ENCODE data around the gene ARHGAP24. TPM values are rescaled to one million over a fixed set of nuclear protein-coding genes. Genes with fewer than 3 reads are reported as not detected.
"Not testable (repeated sequence)": the region's sequence is repeated elsewhere in the genome, so short reads cannot be mapped to it uniquely, and the experiment has no call there.

ARHGAP24 gene
- total RNA-seq, 1 donor from 2014 or later: 61.1 TPM

DNA sequence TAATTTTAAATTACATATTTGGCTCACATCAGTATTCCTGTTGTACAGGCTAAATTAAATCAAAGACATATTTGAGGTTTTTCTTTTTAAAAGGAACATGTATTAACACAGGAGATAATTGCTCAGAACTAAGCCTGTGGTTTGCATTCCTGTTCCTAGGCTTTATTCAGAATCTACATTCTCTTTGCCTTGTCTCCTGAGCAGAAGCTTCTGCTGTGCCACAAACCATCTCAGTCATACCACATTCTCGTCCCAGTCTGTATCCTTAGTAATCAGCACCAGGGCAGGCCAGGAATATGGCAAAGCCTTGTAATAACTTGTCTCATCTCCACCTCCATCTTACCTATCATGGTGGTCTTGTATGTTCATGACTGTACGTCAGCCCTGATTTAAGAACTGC, 162.8 kb downstream of the ARHGAP24 start:
- Histone ChIP-seq H3K9ac (ENCODE audit: low read depth in 1 of 3, low read length in 3 of 3) (no peak overlapping the region), H3K9me3 (ENCODE audit: control insufficient read depth in 3 of 3, low read length in 3 of 3) (no peaks in the 10 kb centered on the region), H3K36me3 (ENCODE audit: control insufficient read depth in 3 of 3, insufficient read depth in 3 of 3, low read length in 3 of 3) (no peaks in the 10 kb centered on the region), H3K4me3 (ENCODE audit: low read length in 3 of 3) (no peak overlapping the region), H3K4me1 (ENCODE audit: control insufficient read depth in 3 of 3, insufficient read depth in 3 of 3, low read length in 3 of 3) (no peaks in the 10 kb centered on the region), H3K27me3 (ENCODE audit: control insufficient read depth in 3 of 3, insufficient read depth in 3 of 3, low read length in 3 of 3) (no peaks in the 10 kb centered on the region), H3K27ac (ENCODE audit: low read depth, low read length) (no peak overlapping the region)

DNA sequence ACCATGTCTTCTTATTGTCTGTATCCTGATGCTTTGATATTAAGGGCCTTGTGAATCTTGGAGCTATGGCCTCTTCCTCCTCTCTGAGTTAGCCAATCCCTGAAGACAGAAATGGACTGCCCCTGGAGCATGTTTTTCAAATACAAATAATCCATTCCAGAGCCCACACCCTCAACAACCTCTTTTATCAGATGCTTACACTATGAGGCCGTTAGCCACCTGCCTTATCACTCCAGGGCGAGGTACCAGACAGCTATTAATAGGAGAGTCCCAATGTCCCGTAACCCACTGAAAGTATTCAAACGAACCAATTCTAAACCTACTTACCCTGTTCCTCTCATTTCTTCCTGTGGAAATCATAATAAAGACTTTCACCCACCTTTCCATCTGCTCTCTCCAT, 165.0 kb downstream of the ARHGAP24 start:
- Histone ChIP-seq H3K4me1 (ENCODE audit: control insufficient read depth in 3 of 3, insufficient read depth in 3 of 3, low read length in 3 of 3) (no peaks in the 10 kb centered on the region), H3K9ac (ENCODE audit: low read depth in 1 of 3, low read length in 3 of 3) (no peak overlapping the region), H3K27me3 (ENCODE audit: control insufficient read depth in 3 of 3, insufficient read depth in 3 of 3, low read length in 3 of 3) (no peaks in the 10 kb centered on the region), H3K36me3 (ENCODE audit: control insufficient read depth in 3 of 3, insufficient read depth in 3 of 3, low read length in 3 of 3) (no peaks in the 10 kb centered on the region), H3K4me3 (ENCODE audit: low read length in 3 of 3) (no peak overlapping the region), H3K27ac (ENCODE audit: low read depth, low read length) (no peak overlapping the region), H3K9me3 (ENCODE audit: control insufficient read depth in 3 of 3, low read length in 3 of 3) (no peaks in the 10 kb centered on the region)

DNA sequence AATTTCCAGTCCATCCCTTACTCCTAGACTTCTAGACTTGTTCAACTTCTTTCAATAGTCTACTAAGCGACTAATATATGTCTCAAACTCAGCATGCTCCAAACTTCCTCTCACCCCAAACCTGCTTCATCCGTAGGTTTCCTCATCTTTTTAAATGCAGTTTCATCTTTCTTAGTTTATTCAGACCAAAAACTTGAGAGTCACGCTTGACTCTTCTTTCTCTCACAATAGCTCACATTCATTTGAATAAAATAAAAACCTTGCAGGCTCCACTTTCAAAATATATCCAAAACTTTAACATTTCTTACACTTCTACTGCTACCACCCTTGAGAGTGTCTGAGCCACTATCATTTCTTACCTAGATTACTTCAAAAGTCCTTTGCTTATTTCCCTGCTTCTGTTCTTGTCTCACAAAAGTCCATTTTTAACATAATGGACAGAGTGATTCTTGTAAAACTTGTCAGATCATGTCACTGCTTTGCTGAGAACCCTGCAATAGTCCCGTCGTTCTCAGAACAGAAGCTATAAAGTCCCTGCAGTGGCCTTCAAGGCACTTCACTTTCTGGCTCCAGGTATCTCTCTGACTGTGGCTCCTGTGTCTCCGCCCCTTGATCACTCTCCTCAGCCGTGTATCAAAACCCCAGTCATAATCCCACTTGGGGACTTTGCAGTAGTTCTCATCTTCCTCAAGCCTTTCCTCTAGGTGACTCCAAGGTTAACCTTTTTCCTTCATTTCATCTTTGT, 167.6 kb downstream of the ARHGAP24 start:
- Histone ChIP-seq H3K27me3 (ENCODE audit: control insufficient read depth in 3 of 3, insufficient read depth in 3 of 3, low read length in 3 of 3) (no peaks in the 10 kb centered on the region), H3K36me3 (ENCODE audit: control insufficient read depth in 3 of 3, insufficient read depth in 3 of 3, low read length in 3 of 3) (no peaks in the 10 kb centered on the region), H3K9ac (ENCODE audit: low read depth in 1 of 3, low read length in 3 of 3) (no peak overlapping the region), H3K4me1 (ENCODE audit: control insufficient read depth in 3 of 3, insufficient read depth in 3 of 3, low read length in 3 of 3) (no peaks in the 10 kb centered on the region), H3K27ac (ENCODE audit: low read depth, low read length) (no peak overlapping the region), H3K9me3 (ENCODE audit: control insufficient read depth in 3 of 3, low read length in 3 of 3) (no peaks in the 10 kb centered on the region), H3K4me3 (ENCODE audit: low read length in 3 of 3) (no peak overlapping the region)

DNA sequence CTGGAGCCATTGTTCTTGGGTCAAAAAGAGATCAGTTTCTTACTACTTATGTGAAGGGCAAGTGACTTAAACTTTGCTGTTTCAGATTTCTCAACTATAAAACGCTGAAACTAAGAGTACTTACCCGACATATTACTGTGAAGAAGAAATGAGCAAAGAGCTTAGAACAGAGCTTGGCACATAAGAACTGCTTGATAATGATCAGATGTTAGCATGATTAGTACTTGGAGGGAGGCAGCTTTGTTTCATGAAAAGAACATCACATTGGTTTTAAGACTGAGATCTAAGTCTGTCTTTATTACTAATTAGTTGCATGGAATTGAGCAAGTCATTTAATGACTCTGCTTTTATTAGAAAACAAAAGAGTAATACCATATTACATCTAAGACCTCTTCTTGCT, 169.1 kb downstream of the ARHGAP24 start:
- no peaks in the 10 kb centered on the region for H3K4me1 ChIP-seq (ENCODE audit: control insufficient read depth in 3 of 3, insufficient read depth in 3 of 3, low read length in 3 of 3)
- no peaks in the 10 kb centered on the region for H3K36me3 ChIP-seq (ENCODE audit: control insufficient read depth in 3 of 3, insufficient read depth in 3 of 3, low read length in 3 of 3)
- H3K27ac ChIP-seq (ENCODE audit: low read depth, low read length): no peak overlapping the region
- H3K4me3 ChIP-seq (ENCODE audit: low read length in 3 of 3): no peak overlapping the region
- no peaks in the 10 kb centered on the region for H3K27me3 ChIP-seq (ENCODE audit: control insufficient read depth in 3 of 3, insufficient read depth in 3 of 3, low read length in 3 of 3)
- no peak overlapping the region for H3K9ac ChIP-seq (ENCODE audit: low read depth in 1 of 3, low read length in 3 of 3)
- no peaks in the 10 kb centered on the region for H3K9me3 ChIP-seq (ENCODE audit: control insufficient read depth in 3 of 3, low read length in 3 of 3)

DNA sequence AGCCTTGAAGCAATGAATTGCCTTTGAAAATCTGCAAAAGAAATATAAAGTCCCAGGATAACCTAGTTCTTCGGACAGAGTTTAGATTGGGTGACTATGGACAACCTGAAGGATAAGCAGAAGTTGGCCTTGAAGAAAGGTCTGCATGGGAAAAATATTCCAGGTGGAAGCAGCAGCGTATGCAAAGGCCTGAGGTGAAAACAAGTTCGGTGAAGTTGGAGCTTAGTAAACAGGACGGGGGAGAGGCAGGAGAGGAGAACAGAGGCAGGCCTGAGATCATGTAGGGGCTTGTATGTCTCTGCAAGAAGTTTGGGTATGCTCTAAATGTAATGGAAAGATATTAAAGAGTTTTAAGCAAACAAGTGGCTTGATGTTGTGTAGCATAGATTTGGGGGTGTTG, 176.0 kb downstream of the ARHGAP24 start:
- Histone ChIP-seq H3K27me3 (ENCODE audit: control insufficient read depth in 3 of 3, insufficient read depth in 3 of 3, low read length in 3 of 3) (no peaks in the 10 kb centered on the region), H3K9me3 (ENCODE audit: control insufficient read depth in 3 of 3, low read length in 3 of 3) (no peaks in the 10 kb centered on the region), H3K9ac (ENCODE audit: low read depth in 1 of 3, low read length in 3 of 3) (no peak overlapping the region), H3K36me3 (ENCODE audit: control insufficient read depth in 3 of 3, insufficient read depth in 3 of 3, low read length in 3 of 3) (no peaks in the 10 kb centered on the region), H3K27ac (ENCODE audit: low read depth, low read length) (no peak overlapping the region), H3K4me1 (ENCODE audit: control insufficient read depth in 3 of 3, insufficient read depth in 3 of 3, low read length in 3 of 3) (no peaks in the 10 kb centered on the region), H3K4me3 (ENCODE audit: low read length in 3 of 3) (no peak overlapping the region)

DNA sequence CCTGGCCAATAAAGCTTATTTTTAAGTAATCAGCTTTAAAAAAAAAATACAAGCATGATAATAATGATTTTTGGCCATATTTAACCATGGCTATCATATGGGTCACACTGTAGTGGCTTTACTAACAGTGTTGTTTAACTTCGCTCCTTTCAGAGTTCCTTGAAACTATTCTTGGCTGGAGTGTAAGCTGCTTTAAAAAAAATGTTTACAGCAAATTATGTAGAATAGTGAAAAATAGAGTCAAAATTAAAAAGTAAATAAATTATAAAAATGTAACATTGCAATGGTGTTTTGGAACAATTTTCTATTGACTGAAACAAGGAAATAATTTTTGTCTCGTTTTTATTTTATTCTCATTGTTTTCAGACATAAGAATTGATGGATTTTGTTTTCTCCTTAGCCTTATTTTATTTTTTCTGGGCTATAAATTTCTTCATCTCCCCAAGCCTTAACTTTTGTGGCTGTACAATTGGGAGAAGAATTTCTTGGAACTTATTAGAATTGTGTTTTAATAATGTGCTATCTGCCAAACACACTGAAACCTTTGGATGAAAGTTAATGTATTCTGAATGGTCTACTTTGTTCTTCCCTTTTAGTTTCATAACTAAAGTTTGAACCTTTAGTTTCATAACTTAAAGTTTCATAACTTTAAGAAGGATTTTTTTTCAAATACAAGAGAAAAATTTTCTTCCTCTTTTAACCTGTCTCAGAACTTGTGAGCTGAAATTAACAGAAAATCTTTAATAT, 182.0 kb downstream of the ARHGAP24 start:
- Histone ChIP-seq H3K9me3 (ENCODE audit: control insufficient read depth in 3 of 3, low read length in 3 of 3) (no peaks in the 10 kb centered on the region), H3K9ac (ENCODE audit: low read depth in 1 of 3, low read length in 3 of 3) (no peak overlapping the region), H3K27me3 (ENCODE audit: control insufficient read depth in 3 of 3, insufficient read depth in 3 of 3, low read length in 3 of 3) (no peaks in the 10 kb centered on the region), H3K4me1 (ENCODE audit: control insufficient read depth in 3 of 3, insufficient read depth in 3 of 3, low read length in 3 of 3) (no peaks in the 10 kb centered on the region), H3K27ac (ENCODE audit: low read depth, low read length) (no peak overlapping the region), H3K36me3 (ENCODE audit: control insufficient read depth in 3 of 3, insufficient read depth in 3 of 3, low read length in 3 of 3) (no peaks in the 10 kb centered on the region), H3K4me3 (ENCODE audit: low read length in 3 of 3) (no peak overlapping the region)

DNA sequence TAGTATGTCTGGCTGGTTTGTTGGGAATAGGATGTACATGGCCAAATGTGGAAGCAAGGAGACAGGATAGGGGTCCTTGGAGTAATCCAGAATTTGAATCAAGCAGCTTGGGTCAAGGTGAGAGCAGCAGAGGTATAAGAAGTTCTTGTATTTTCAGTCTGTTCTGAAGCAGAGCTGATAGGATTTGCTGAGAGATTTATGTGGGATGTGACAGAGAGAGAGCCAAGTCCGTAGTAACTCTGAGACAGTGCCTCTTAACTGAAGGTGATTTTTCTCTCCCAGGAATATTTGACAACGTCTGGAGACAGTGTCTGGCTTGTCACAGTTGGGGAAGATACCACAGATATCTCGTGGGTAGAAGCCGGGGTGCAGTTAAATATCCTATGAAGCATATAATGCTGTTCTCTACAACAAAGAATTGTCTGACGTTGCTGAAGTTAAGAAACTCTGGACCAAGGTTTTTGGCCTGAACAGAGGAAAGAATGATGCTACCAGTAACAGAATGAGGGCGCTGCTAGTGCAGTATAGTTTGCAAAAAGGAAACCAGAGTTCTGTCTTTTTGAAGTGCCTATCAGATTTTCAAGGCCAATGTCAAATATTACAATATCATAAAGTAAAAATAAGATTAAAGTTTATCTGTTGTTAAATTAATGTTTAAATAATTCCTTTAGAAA, 184.0 kb downstream of the ARHGAP24 start:
- H3K9me3 ChIP-seq (ENCODE audit: control insufficient read depth in 3 of 3, low read length in 3 of 3): no peaks in the 10 kb centered on the region
- no peaks in the 10 kb centered on the region for H3K4me1 ChIP-seq (ENCODE audit: control insufficient read depth in 3 of 3, insufficient read depth in 3 of 3, low read length in 3 of 3)
- H3K4me3 ChIP-seq (ENCODE audit: low read length in 3 of 3): no peak overlapping the region
- H3K27ac ChIP-seq (ENCODE audit: low read depth, low read length): no peak overlapping the region
- no peaks in the 10 kb centered on the region for H3K36me3 ChIP-seq (ENCODE audit: control insufficient read depth in 3 of 3, insufficient read depth in 3 of 3, low read length in 3 of 3)
- no peak overlapping the region for H3K9ac ChIP-seq (ENCODE audit: low read depth in 1 of 3, low read length in 3 of 3)
- no peaks in the 10 kb centered on the region for H3K27me3 ChIP-seq (ENCODE audit: control insufficient read depth in 3 of 3, insufficient read depth in 3 of 3, low read length in 3 of 3)

DNA sequence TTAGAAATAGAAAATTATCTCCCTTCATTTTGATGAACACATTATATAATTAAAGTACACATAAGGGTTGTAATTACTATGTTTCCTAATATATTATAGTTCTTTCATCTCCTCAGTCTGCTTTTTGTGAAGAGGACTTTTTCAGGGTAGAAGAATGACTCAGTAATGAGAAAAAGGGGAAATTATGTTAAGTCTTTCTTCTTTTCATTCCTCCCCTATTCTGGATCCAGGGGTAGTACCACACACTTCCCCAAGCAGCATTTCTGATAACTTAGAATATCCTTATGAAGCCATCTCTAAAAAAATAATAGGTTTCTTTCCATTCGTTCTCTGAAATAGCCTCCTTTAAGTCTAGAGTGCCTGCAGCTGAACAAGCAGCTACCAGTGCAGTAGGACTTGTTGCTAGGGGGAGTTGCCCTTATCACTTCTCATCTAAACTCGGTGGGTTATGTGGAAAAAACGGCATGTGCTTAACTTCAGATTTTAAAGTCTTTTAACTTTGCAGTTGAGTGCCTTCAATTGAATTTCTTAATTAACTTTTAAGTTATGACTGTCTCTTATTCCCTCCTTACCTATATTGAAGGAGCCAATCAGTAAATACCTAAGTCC, 184.8 kb downstream of the ARHGAP24 start:
- H3K9ac ChIP-seq (ENCODE audit: low read depth in 1 of 3, low read length in 3 of 3): no peak overlapping the region
- H3K36me3 ChIP-seq (ENCODE audit: control insufficient read depth in 3 of 3, insufficient read depth in 3 of 3, low read length in 3 of 3): no peaks in the 10 kb centered on the region
- H3K9me3 ChIP-seq (ENCODE audit: control insufficient read depth in 3 of 3, low read length in 3 of 3): no peaks in the 10 kb centered on the region
- H3K27ac ChIP-seq (ENCODE audit: low read depth, low read length): no peak overlapping the region
- H3K27me3 ChIP-seq (ENCODE audit: control insufficient read depth in 3 of 3, insufficient read depth in 3 of 3, low read length in 3 of 3): no peaks in the 10 kb centered on the region
- no peaks in the 10 kb centered on the region for H3K4me1 ChIP-seq (ENCODE audit: control insufficient read depth in 3 of 3, insufficient read depth in 3 of 3, low read length in 3 of 3)
- H3K4me3 ChIP-seq (ENCODE audit: low read length in 3 of 3): no peak overlapping the region

DNA sequence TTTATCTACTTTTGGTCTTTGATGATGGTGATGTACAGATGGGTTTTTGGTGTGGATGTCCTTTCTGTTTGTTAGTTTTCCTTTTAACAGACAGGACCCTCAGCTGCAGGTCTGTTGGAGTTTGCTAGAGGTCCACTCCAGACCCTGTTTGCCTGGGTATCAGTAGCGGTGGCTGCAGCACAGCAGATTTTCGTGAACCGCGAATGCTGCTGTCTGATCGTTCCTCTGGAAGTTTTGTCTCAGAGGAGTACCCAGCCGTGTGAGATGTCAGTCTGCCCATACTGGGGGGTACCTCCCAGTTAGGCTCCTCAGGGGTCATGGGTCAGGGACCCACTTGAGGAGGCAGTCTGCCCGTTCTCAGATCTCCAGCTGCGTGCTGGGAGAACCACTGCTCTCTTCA, 191.7 kb downstream of the ARHGAP24 start:
- not testable (repeated sequence) for H3K9ac ChIP-seq (ENCODE audit: low read depth in 1 of 3, low read length in 3 of 3); H3K36me3 ChIP-seq (ENCODE audit: control insufficient read depth in 3 of 3, insufficient read depth in 3 of 3, low read length in 3 of 3); H3K9me3 ChIP-seq (ENCODE audit: control insufficient read depth in 3 of 3, low read length in 3 of 3); H3K4me1 ChIP-seq (ENCODE audit: control insufficient read depth in 3 of 3, insufficient read depth in 3 of 3, low read length in 3 of 3); H3K27me3 ChIP-seq (ENCODE audit: control insufficient read depth in 3 of 3, insufficient read depth in 3 of 3, low read length in 3 of 3); H3K4me3 ChIP-seq (ENCODE audit: low read length in 3 of 3); H3K27ac ChIP-seq (ENCODE audit: low read depth, low read length)

DNA sequence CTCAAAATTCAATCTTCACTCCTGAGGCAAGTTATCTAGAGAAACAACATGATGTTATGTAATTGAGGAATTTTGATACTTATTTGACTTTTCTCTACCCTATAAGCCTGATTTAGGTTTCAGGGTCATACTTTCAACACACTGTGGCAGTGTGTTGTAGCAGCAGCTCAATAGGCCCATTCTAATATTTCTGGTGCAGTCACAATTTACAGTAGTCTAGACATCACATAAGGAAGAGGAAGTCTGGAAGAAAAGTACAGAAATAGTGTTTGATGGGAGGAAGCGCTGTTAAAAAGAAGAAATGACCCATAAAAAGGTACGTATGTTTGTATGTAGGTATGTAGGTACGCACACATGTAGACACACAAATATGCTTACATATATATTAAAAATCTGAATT, 194.3 kb downstream of the ARHGAP24 start:
- Histone ChIP-seq H3K4me3 (ENCODE audit: low read length in 3 of 3) (no peak overlapping the region), H3K36me3 (ENCODE audit: control insufficient read depth in 3 of 3, insufficient read depth in 3 of 3, low read length in 3 of 3) (no peaks in the 10 kb centered on the region), H3K27me3 (ENCODE audit: control insufficient read depth in 3 of 3, insufficient read depth in 3 of 3, low read length in 3 of 3) (no peaks in the 10 kb centered on the region), H3K9ac (ENCODE audit: low read depth in 1 of 3, low read length in 3 of 3) (no peak overlapping the region), H3K27ac (ENCODE audit: low read depth, low read length) (no peak overlapping the region), H3K4me1 (ENCODE audit: control insufficient read depth in 3 of 3, insufficient read depth in 3 of 3, low read length in 3 of 3) (peaks cover 0 to 4% (median 0%) of the 10 kb centered on the region in 3 donors), H3K9me3 (ENCODE audit: control insufficient read depth in 3 of 3, low read length in 3 of 3) (no peaks in the 10 kb centered on the region)
